Gastrocnemius medialis (tissue), 4 donors: ENCODE measurements around the gene SPON1. TPM values are rescaled to one million over a fixed set of nuclear protein-coding genes. Genes with fewer than 3 reads are reported as not detected.
"Not testable (repeated sequence)": the region's sequence is repeated elsewhere in the genome, so short reads cannot be mapped to it uniquely, and the experiment has no call there.

Experiments used
- ATAC-seq, 2 donors: fragments of 150-250 bp; one replicate each; pipeline ENCODE4 v1.9.1; 2016
- DNase-seq, 2 donors: peaks; one replicate each; pipeline ENCODE4 v3.0.0-alpha.2; 2019
- H3K27ac ChIP-seq, 4 donors: fragments of 200-600 bp; sonication (generic); 1 replicate in 1 of 4; 2 replicates in 3 of 4; pipeline ENCODE4 v1.5.1; 2016 to 2018; ENCODE audit warnings: mild to moderate bottlenecking in 2 of 4, moderate library complexity in 1 of 4
- H3K27me3 ChIP-seq, 3 donors: fragments of 200-600 bp; sonication (generic) in 2 of 3; 1 replicate in 1 of 3; 2 replicates in 2 of 3; pipeline versions ENCODE4 v1.5.1 to v1.6.0; 2016 to 2019; ENCODE audit warnings: mild to moderate bottlenecking in 1 of 3, moderate library complexity in 1 of 3
- H3K36me3 ChIP-seq, 2 donors: fragments of 200-600 bp; sonication (generic) in 1 of 2; one replicate each; pipeline ENCODE4 v1.5.1; 2017 to 2018
- H3K4me1 ChIP-seq, 2 donors: fragments of 200-600 bp; sonication (generic) in 1 of 2; one replicate each; pipeline ENCODE4 v1.5.1; 2016 to 2017; ENCODE audit warnings: mild to moderate bottlenecking in 2 of 2
- H3K4me3 ChIP-seq, 4 donors: fragments of 200-600 bp; sonication (generic) in 3 of 4; 1 replicate in 1 of 4; 2 replicates in 3 of 4; pipeline ENCODE4 v1.5.1; 2016 to 2019; ENCODE audit warnings: mild to moderate bottlenecking in 2 of 4
- H3K9me3 ChIP-seq, 3 donors: fragments of 200-600 bp; sonication (generic) in 2 of 3; 1 replicate in 1 of 3; 2 replicates in 2 of 3; pipeline ENCODE4 v1.5.1; 2016 to 2019
- POLR2A ChIP-seq, 2 donors: fragments of 450-650 bp; IDR thresholded peaks; one replicate each; pipeline ENCODE4 v1.6.1; 2017; ENCODE audit warnings: antibody characterized with exemption in 2 of 2, mild to moderate bottlenecking in 2 of 2, moderate library complexity in 2 of 2
- in situ Hi-C, 4 donors: fragments of 200-750 bp; cut with MboI; loops; one replicate each; pipeline versions ENCODE4 v1.15.0 to v1.8.0; 2017; ENCODE audit warnings: low sequenced_read_pairs in 4 of 4
- intact Hi-C: fragments of 100-400 bp; cut with DNase I; formaldehyde crosslinking; loops from one replicate; pipeline ENCODE4 v1.15.1; 2023; ENCODE audit warnings: low total_unique reads
- total RNA-seq, 4 donors: library from RNA; depleted of rRNA; stranded (reverse); fragments of >200 nt; gene quantifications; one replicate each; pipeline versions ENCODE4 v1.1.0 to v1.2.3, GENCODE V29; 2016
- TF ChIP-seq, protein P1 (sequence below), 5 experiments: fragments of 450-650 bp in 3 of 5; fragments of 200-600 bp in 2 of 5; sonication (generic) in 2 of 5; IDR thresholded peaks in 4 of 5; conservative IDR thresholded peaks in 1 of 5; 1 replicate in 4 of 5; 2 replicates in 1 of 5; pipeline ENCODE4 v1.5.1; 2016 to 2019; ENCODE audit warnings: antibody characterized with exemption in 5 of 5, mild to moderate bottlenecking in 3 of 5, moderate library complexity in 3 of 5

The SPON1 gene
- total RNA-seq, 4 donors from 2014 or later, result 0.10 to 1.6 (median 0.36) TPM

DNA sequence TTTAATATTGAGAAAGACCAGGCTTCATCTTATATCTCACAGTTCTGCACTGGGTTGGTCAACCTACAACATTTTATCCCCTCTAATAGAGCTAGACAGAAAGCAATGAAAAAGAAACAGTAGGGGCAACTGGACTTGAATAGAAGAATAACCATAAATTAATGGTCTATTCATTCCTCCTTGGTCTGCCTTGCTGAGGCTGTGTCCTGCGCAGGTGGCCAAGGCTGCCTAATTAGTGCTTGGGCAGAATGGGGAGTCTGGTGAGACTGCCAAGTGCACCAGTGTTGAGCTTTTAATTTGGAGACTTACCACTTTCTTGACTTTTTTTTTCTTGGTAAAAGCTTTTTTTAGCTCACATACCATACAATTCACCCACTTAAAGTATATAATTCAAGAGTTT lies 35.0 kb upstream of the SPON1 start:
- ATAC-seq (no peak), DNase-seq (no peak)
- H3K36me3 ChIP-seq, result no peaks in the 10 kb centered on the region
- no peak overlapping the region for H3K4me3 ChIP-seq
- H3K4me1 ChIP-seq, result no peaks in the 10 kb centered on the region
- in situ Hi-C loops, result no loop called here
- H3K27me3 ChIP-seq, result no peaks in the 10 kb centered on the region
- intact Hi-C loops, result no loop called here
- no peaks in the 10 kb centered on the region for H3K9me3 ChIP-seq
- no peak overlapping the region for H3K27ac ChIP-seq
- TF ChIP-seq, protein P1, sequence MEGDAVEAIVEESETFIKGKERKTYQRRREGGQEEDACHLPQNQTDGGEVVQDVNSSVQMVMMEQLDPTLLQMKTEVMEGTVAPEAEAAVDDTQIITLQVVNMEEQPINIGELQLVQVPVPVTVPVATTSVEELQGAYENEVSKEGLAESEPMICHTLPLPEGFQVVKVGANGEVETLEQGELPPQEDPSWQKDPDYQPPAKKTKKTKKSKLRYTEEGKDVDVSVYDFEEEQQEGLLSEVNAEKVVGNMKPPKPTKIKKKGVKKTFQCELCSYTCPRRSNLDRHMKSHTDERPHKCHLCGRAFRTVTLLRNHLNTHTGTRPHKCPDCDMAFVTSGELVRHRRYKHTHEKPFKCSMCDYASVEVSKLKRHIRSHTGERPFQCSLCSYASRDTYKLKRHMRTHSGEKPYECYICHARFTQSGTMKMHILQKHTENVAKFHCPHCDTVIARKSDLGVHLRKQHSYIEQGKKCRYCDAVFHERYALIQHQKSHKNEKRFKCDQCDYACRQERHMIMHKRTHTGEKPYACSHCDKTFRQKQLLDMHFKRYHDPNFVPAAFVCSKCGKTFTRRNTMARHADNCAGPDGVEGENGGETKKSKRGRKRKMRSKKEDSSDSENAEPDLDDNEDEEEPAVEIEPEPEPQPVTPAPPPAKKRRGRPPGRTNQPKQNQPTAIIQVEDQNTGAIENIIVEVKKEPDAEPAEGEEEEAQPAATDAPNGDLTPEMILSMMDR (IDR thresholded peaks at IDR 0.05 in 4 of 5, conservative IDR thresholded peaks at IDR 0.05 in 1 of 5), result no peak
- TF ChIP-seq POLR2A (IDR thresholded peaks at IDR 0.05), result no peak

DNA sequence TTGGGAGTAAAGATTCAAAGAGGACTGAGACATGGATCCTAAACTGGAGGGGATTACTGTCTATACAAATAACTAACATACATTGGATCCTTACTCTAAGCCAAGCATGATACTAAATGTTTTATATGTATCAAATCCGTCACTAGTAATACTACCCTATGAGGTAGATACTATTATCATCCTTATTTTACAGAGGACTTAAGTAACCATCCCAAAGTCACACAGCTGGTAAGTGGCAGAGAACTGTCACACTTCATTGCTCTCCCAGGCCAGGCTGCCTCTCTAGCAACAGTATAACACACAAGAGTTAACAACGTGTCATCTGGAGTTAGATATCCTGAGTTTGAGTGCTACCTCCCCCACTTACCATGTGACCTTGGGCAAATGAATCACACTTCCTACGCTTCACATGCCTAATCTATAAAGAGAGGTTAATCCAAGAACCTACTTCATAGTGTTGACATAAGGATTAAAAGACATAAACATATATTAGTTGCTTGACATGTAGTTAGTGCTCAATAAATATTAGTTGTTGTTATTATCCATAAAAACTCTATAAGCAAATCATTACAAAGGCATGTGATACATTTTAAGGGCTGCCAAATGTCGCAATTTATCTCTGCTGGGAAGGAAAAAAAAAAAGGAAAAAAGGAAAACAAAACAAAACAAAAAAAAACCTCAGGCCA lies 33.8 kb upstream of the SPON1 start:
- DNase-seq (no peak), ATAC-seq (no peak)
- H3K27me3 ChIP-seq, result no peaks in the 10 kb centered on the region
- intact Hi-C loops, result no loop called here
- no peak for TF ChIP-seq POLR2A (IDR thresholded peaks at IDR 0.05)
- TF ChIP-seq, protein P1 (IDR thresholded peaks at IDR 0.05 in 4 of 5, conservative IDR thresholded peaks at IDR 0.05 in 1 of 5), result no peak
- no peak overlapping the region for H3K27ac ChIP-seq
- no peaks in the 10 kb centered on the region for H3K4me1 ChIP-seq
- no peaks in the 10 kb centered on the region for H3K9me3 ChIP-seq
- H3K4me3 ChIP-seq, result no peak overlapping the region
- in situ Hi-C loops, result no loop called here
- no peaks in the 10 kb centered on the region for H3K36me3 ChIP-seq

DNA sequence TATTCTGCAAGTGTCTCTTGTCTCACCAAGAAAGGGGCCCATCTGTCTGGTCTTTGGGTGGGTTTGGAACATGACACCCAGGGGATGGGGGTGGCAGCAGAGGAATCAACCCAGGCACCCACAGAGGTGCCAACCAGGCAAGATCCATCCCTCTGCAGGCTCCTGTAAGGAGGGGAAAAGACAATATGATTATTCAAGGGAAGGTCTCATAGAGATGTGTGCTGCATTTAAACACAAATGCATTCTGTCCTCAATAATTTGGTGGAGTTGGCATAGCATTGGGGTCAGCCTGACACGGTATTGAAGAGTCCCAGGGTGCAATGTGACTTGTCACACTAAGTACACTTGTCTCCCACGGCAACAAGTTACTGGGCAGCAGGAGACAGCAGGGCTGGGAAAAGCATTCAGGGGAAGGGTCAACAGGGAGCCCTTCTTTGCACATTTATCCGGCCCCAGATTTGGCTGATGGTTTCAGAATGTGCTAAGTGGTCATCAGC lies 33.1 kb upstream of the SPON1 start:
- TF ChIP-seq, protein P1 (IDR thresholded peaks at IDR 0.05 in 4 of 5, conservative IDR thresholded peaks at IDR 0.05 in 1 of 5), result no peak
- TF ChIP-seq POLR2A (IDR thresholded peaks at IDR 0.05), result no peak
- H3K36me3 ChIP-seq, result no peaks in the 10 kb centered on the region
- H3K9me3 ChIP-seq, result no peaks in the 10 kb centered on the region
- intact Hi-C loops, result no loop called here
- no peak for DNase-seq
- H3K4me3 ChIP-seq, result no peak overlapping the region
- no peak for ATAC-seq
- H3K27me3 ChIP-seq, result no peaks in the 10 kb centered on the region
- in situ Hi-C loops, result no loop called here
- H3K27ac ChIP-seq, result no peak overlapping the region
- H3K4me1 ChIP-seq, result no peaks in the 10 kb centered on the region

- H3K27me3 ChIP-seq, result no peaks in the 10 kb centered on the region
- TF ChIP-seq, protein P1 (IDR thresholded peaks at IDR 0.05 in 4 of 5, conservative IDR thresholded peaks at IDR 0.05 in 1 of 5), result no peak
- ATAC-seq (no peak), DNase-seq (no peak)
- H3K36me3 ChIP-seq, result no peaks in the 10 kb centered on the region
- H3K27ac ChIP-seq, result no peak overlapping the region
- in situ Hi-C loops (no loop called here), intact Hi-C loops (no loop called here)
- H3K4me1 ChIP-seq, result no peaks in the 10 kb centered on the region
- no peak overlapping the region for H3K4me3 ChIP-seq
- no peaks in the 10 kb centered on the region for H3K9me3 ChIP-seq
These were observed 31.2 kb upstream of the SPON1 start for GRCh38 chr11:13931356-13931755.

DNA sequence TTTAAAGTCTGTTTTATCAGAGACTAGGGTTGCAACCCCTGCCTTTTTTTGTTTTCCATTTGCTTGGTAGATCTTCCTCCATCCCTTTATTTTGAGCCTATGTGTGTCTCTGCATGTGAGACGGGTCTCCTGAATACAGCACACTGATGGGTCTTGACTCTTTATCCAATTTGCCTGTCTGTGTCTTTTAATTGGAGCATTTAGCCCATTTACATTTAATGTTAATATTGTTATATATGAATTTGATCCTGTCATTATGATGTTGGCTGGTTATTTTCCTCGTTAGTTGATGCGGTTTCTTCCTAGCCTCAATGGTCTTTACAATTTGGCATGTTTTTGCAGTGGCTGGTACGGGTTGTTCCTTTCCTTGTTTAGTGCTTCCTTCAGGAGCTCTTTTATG lies 25.4 kb upstream of the SPON1 start:
- H3K27ac ChIP-seq, ATAC-seq, H3K4me3 ChIP-seq, H3K4me1 ChIP-seq, in situ Hi-C loops, DNase-seq, intact Hi-C loops, H3K27me3 ChIP-seq, H3K36me3 ChIP-seq, H3K9me3 ChIP-seq: not testable (repeated sequence)

DNA sequence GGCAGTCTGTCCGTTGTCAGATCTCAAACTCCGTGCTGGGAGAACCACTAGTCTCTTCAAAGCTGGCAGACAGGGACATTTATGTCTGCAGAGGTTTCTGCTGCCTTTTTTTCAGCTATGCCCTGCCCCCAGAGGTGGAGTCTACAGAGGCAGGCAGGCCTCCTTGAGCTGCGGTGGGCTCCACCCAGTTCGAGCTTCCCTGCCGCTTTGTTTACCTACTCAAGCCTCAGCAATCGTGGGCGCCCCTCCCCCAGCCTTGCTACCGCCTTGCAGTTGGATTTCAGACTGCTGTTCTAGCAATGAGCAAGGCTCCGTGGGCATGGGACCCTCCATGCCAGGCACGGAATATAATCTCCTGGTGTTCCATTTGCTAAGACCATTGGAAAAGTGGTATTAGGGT lies 23.7 kb upstream of the SPON1 start:
- intact Hi-C loops, H3K27me3 ChIP-seq, H3K4me3 ChIP-seq, H3K9me3 ChIP-seq, H3K27ac ChIP-seq, ATAC-seq, in situ Hi-C loops, H3K4me1 ChIP-seq, H3K36me3 ChIP-seq, DNase-seq: not testable (repeated sequence)
